ENCODE data around the gene ARHGAP6.

GRCh38 chrX:11566789-11567188 is 98.9 kb downstream of the ARHGAP6 start:
- TF ChIP-seq ATAD3A (CRISPR knock-in tag; IDR thresholded peaks at IDR 0.05) (no peak), CTCF (CRISPR knock-in tag; IDR thresholded peaks at IDR 0.05) (no peak), FOXK2 (IDR thresholded peaks at IDR 0.05) (no peak), NONO (IDR thresholded peaks at IDR 0.05) (no peak), NONO (CRISPR knock-in tag; conservative IDR thresholded peaks at IDR 0.05) (no peak), CEBPB (IDR thresholded peaks at IDR 0.05; ENCODE audit: borderline replicate concordance, low read depth, low read length) (no peak), ZNF572 (CRISPR knock-in tag; IDR thresholded peaks at IDR 0.05) (no peak)

Measured in HepG2 (cell line).